Right atrium auricular region (tissue), 2 donors: ENCODE results near the gene CHST12. TPM values are rescaled to one million over a fixed set of nuclear protein-coding genes. Genes with fewer than 3 reads are reported as not detected.
A peak's percentile ranks its signal among the peaks of the same experiment; 100 is the strongest.

ENCODE experiments used
- DNase-seq: peaks from one replicate; pipeline ENCODE4 v3.0.0-alpha.2; 2019; ENCODE audit warnings: low spot score
- H3K27ac ChIP-seq, 2 donors: fragments of 200-600 bp; sonication (generic); 1 replicate in 1 of 2; 2 replicates in 1 of 2; pipeline ENCODE4 v1.5.1; 2016 to 2019
- H3K27me3 ChIP-seq, 2 donors: fragments of 200-600 bp; sonication (generic); one replicate each; pipeline versions ENCODE4 v1.5.1 to v1.6.0; 2017 to 2019
- H3K36me3 ChIP-seq: fragments of 200-600 bp; sonication (generic); one replicate; pipeline ENCODE4 v1.5.1; 2016
- H3K4me1 ChIP-seq, 2 donors: fragments of 200-600 bp; sonication (generic); one replicate each; pipeline versions ENCODE4 v1.5.1 to v1.6.0; 2017 to 2019
- H3K4me3 ChIP-seq, 2 donors: fragments of 200-600 bp; sonication (generic); 1 replicate in 1 of 2; 2 replicates in 1 of 2; pipeline ENCODE4 v1.5.1; 2017 to 2019; ENCODE audit warnings: mild to moderate bottlenecking in 1 of 2, moderate library complexity in 1 of 2
- H3K9me3 ChIP-seq, 2 donors: fragments of 200-600 bp; sonication (generic); one replicate each; pipeline ENCODE4 v1.5.1; 2019
- CTCF ChIP-seq, 2 donors: fragments of 200-600 bp; sonication (generic); IDR thresholded peaks; one replicate each; pipeline ENCODE4 v1.5.1; 2019; ENCODE audit warnings: antibody characterized with exemption in 2 of 2
- total RNA-seq, 2 donors: library from RNA; depleted of rRNA; stranded (reverse); fragments of >200 nt; gene quantifications; one replicate each; pipeline ENCODE4 v1.1.0, GENCODE V29; 2016

The CHST12 gene
- total RNA-seq, 2 donors from 2014 or later = 14.2 to 15.0 TPM

DNA sequence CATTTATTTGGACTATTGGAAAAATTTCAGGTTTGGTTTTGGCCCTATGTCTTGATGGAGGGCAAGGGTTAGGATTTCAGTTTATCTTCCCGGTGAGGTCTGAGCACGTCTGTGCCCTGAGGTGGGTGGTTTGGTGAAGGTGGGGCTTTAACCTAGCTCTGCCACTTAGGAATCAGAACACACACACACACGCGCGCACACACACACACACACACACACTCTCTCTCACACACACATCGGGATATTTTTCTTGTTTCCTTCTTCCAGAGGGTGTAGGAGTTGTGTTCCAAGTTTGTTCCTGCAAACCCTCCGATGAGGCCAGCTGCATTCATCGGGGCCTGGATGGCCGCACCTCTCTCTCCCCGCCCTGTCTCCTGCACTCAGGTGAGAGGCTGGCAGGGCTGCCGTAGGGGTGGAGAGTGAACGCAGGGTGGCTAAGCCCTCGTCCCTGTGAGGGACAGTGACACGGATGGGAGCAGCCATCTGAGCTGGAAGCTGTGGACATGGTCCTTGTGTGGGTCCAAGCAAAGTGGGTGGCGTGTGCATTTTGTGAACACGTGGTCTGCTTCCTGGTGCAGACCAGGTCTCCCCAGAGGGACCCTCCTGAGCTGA is 34.2 kb downstream of the CHST12 start:
- H3K36me3 ChIP-seq = peaks cover 16% of the 10 kb centered on the region

DNA sequence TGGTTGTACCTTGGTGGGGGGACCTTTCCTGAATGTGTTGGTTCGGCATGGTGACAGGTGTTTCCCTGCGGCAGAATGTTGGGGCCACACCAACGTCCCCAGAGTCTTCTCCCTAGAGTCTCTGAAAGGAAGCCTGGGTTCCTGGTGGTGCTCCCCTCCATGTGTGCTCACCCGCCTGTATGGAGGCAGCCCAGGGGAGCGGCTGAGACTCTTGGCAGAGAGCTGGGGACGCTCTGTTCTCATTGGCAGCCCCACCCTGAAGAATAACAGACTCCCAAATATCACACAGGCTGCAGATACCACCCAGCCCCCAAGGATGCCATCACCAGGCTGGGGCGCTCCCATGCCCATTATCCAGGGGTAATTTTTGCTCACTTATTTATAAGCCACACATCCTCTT is 34.8 kb downstream of the CHST12 start:
- Histone ChIP-seq H3K27ac (peak overlapping the region; percentile 32 to 63), H3K36me3 (peaks cover 10% of the 10 kb centered on the region), H3K4me1 (peaks cover 0 to 29% of the 10 kb centered on the region in 2 donors), H3K9me3 (no peaks in the 10 kb centered on the region), H3K4me3 (no peak overlapping the region), H3K27me3 (no peaks in the 10 kb centered on the region)
- no peak for TF ChIP-seq CTCF (IDR thresholded peaks at IDR 0.05)
- peak; percentile 68 for DNase-seq

More for the DNA sequence above, 34.2 kb downstream of the CHST12 start:
- Histone ChIP-seq H3K27ac (peak overlapping the region in 1 of 2 donors; percentile 26), H3K4me3 (no peak overlapping the region), H3K9me3 (no peaks in the 10 kb centered on the region), H3K4me1 (peaks cover 0 to 29% of the 10 kb centered on the region in 2 donors), H3K27me3 (no peaks in the 10 kb centered on the region)
- no peak for DNase-seq
- TF ChIP-seq CTCF (IDR thresholded peaks at IDR 0.05) = no peak

- no peak for DNase-seq
- Histone ChIP-seq H3K27me3 (no peaks in the 10 kb centered on the region), H3K9me3 (no peaks in the 10 kb centered on the region), H3K4me1 (peaks cover 0 to 29% of the 10 kb centered on the region in 2 donors), H3K4me3 (no peak overlapping the region), H3K36me3 (peaks cover 4% of the 10 kb centered on the region), H3K27ac (peak overlapping the region; percentile 32 to 63)
- TF ChIP-seq CTCF (IDR thresholded peaks at IDR 0.05) = no peak
These were observed 35.4 kb downstream of the CHST12 start for GRCh38 chr7:2438775-2439174.

DNA sequence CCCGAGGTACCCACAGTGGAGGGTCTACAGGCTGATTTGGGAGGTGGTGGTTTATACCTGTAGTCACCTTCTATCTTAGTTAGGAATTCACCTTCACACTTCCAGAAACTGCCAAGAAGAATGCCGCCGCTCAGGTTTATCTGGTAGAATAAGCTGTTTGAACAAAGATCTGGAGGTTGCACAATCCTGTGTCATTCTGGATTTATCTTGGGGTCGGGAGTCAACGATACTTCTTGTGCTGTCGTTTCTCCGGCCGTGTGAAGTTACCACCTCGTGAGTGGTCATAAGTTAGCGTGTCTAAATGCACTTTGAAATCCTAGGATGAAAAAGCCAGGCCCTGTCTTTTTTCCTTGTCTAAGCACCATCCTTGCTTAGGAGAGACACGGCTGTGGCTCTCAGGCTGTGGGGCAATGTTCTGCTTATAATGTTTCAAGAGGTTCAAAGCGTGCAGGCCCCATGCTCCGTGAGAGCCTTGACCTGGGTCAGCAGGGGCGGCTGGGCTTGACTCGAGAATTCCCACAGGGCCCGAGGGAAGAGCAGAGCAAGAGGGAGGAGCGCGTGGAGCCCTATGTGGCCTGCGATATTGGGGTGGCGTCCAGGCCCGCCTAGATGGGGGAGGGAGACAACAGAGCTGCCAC is 37.3 kb downstream of the CHST12 start:
- TF ChIP-seq CTCF (IDR thresholded peaks at IDR 0.05) = no peak
- DNase-seq = no peak
- Histone ChIP-seq H3K4me3 (no peak overlapping the region), H3K27me3 (no peaks in the 10 kb centered on the region), H3K4me1 (peaks cover 0 to 36% of the 10 kb centered on the region in 2 donors), H3K36me3 (no peaks in the 10 kb centered on the region), H3K27ac (peak overlapping the region in 1 of 2 donors; percentile 1), H3K9me3 (no peaks in the 10 kb centered on the region)

DNA sequence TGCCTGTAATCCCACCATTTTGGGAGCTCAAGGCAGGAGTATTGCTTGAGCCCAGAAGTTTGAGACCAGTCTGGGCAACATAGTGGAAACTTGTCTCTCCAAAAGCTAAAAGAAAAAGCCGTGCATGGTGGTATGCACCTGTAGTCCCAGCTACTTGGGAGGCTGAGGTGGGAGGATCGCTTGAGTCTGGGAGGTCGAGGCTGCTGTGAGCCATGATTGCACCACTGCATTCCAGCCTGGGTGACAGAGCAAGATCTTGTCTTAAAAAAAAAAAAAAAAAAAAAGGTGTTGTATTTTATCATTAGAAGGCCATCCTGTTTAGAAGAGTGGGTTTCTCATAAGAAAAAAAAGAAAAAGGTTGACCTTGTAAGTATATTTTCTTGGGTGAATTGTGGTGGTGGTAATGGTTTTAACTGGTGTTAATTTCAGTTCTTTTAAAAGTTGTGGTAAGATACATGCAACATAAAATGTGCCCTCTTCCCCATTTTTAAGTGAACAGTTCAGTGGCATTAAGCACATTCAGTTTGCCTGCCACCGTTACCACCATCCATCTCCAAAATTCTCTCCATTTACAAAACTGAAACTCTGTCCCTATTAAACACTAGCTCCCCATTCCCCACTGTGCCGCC is 38.1 kb downstream of the CHST12 start:
- Histone ChIP-seq H3K4me3 (no peak overlapping the region), H3K4me1 (peaks cover 0 to 36% of the 10 kb centered on the region in 2 donors), H3K27ac (no peak overlapping the region), H3K36me3 (no peaks in the 10 kb centered on the region), H3K27me3 (no peaks in the 10 kb centered on the region), H3K9me3 (no peaks in the 10 kb centered on the region)
- no peak for TF ChIP-seq CTCF (IDR thresholded peaks at IDR 0.05)
- no peak for DNase-seq
